Measurements from ENCODE around the gene CUL9. TPM values are rescaled to one million over a fixed set of nuclear protein-coding genes. Genes with fewer than 3 reads are reported as not detected.

Gene CUL9
- total RNA-seq, 4 donors from 2014 or later, result 31.0 to 52.6 (median 38.8) TPM

GRCh38 chr6:43193929-43194328, 11.9 kb downstream of the CUL9 start:
- intact Hi-C loops (cut with DNase I; ENCODE audit: low total_unique reads), result no loop called here
- Histone ChIP-seq H3K4me3 (no peak overlapping the region), H3K4me1 (no peaks in the 10 kb centered on the region), H3K9me3 (no peaks in the 10 kb centered on the region), H3K27me3 (no peaks in the 10 kb centered on the region), H3K27ac (no peak overlapping the region), H3K36me3 (no peaks in the 10 kb centered on the region)
- no peak for DNase-seq
- TF ChIP-seq CTCF (IDR thresholded peaks at IDR 0.05), result no peak
- TF ChIP-seq POLR2A (IDR thresholded peaks at IDR 0.05), result no peak

GRCh38 chr6:43196337-43196736, 14.3 kb downstream of the CUL9 start:
- intact Hi-C loops (cut with DNase I; ENCODE audit: low total_unique reads), result no loop called here
- no peak overlapping the region for H3K27ac ChIP-seq
- H3K4me3 ChIP-seq, result no peak overlapping the region
- TF ChIP-seq POLR2A (IDR thresholded peaks at IDR 0.05), result no peak
- TF ChIP-seq CTCF (IDR thresholded peaks at IDR 0.05), result no peak
- H3K36me3 ChIP-seq, result no peaks in the 10 kb centered on the region
- no peak for DNase-seq
- no peaks in the 10 kb centered on the region for H3K27me3 ChIP-seq
- H3K9me3 ChIP-seq, result no peaks in the 10 kb centered on the region
- no peaks in the 10 kb centered on the region for H3K4me1 ChIP-seq

- Histone ChIP-seq H3K9me3 (no peaks in the 10 kb centered on the region), H3K4me3 (no peak overlapping the region), H3K27me3 (no peaks in the 10 kb centered on the region), H3K27ac (no peak overlapping the region), H3K4me1 (no peaks in the 10 kb centered on the region), H3K36me3 (no peaks in the 10 kb centered on the region)
- no peak for DNase-seq
- intact Hi-C loops (cut with DNase I; ENCODE audit: low total_unique reads), result no loop called here
- TF ChIP-seq CTCF (IDR thresholded peaks at IDR 0.05), result no peak
These were observed 17.9 kb downstream of the CUL9 start for GRCh38 chr6:43199912-43200311.

GRCh38 chr6:43200541-43200940, 18.5 kb downstream of the CUL9 start:
- DNase-seq, result no peak
- H3K36me3 ChIP-seq, result no peaks in the 10 kb centered on the region
- TF ChIP-seq POLR2A (IDR thresholded peaks at IDR 0.05), result no peak
- no peak for TF ChIP-seq CTCF (IDR thresholded peaks at IDR 0.05)
- no peaks in the 10 kb centered on the region for H3K4me1 ChIP-seq
- no peak overlapping the region for H3K27ac ChIP-seq
- H3K9me3 ChIP-seq, result no peaks in the 10 kb centered on the region
- intact Hi-C loops (cut with DNase I; ENCODE audit: low total_unique reads), result no loop called here
- H3K4me3 ChIP-seq, result no peak overlapping the region
- no peaks in the 10 kb centered on the region for H3K27me3 ChIP-seq

- intact Hi-C loops (cut with DNase I; ENCODE audit: low total_unique reads), result no loop called here
- no peaks in the 10 kb centered on the region for H3K9me3 ChIP-seq
- H3K36me3 ChIP-seq, result no peaks in the 10 kb centered on the region
- no peak for DNase-seq
- TF ChIP-seq POLR2A (IDR thresholded peaks at IDR 0.05), result no peak
- TF ChIP-seq CTCF (IDR thresholded peaks at IDR 0.05), result no peak
- H3K27me3 ChIP-seq, result no peaks in the 10 kb centered on the region
- H3K27ac ChIP-seq, result no peak overlapping the region
- H3K4me3 ChIP-seq, result no peak overlapping the region
- no peaks in the 10 kb centered on the region for H3K4me1 ChIP-seq
These were observed 20.5 kb downstream of the CUL9 start for GRCh38 chr6:43202451-43202850.
